NOMO-1 (cell line): Measurements from ENCODE around the gene STYXL2.

Source experiments
- DNase-seq, 2 experiments: peaks; one replicate each; lab custom pipeline; 2025; ENCODE audit not compliant: unreplicated experiment in 2 of 2; lab: John Stamatoyannopoulos, UW

Gene STYXL2

GRCh38 chr1:167105271-167106118, 11.6 kb downstream of the STYXL2 start:
- DNase-seq, result peak; percentile 68 to 71

DNA sequence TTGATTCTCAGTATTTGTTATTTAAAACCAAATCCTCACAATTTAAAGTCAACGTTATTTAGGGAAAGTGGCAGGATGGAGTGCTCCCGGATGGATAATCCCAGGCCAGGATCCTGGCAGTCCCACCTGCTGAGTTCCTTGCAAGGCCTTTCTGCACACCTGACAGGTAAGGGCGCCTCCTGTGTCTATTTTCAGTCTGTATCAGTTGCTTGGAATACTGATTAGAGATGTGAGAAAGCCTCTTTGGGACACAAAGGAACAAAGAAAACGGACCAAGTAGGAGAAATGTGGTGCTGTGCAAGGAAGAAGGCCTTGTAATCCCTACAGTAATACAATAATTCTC, 12.2 kb downstream of the STYXL2 start:
- no peak for DNase-seq

DNA sequence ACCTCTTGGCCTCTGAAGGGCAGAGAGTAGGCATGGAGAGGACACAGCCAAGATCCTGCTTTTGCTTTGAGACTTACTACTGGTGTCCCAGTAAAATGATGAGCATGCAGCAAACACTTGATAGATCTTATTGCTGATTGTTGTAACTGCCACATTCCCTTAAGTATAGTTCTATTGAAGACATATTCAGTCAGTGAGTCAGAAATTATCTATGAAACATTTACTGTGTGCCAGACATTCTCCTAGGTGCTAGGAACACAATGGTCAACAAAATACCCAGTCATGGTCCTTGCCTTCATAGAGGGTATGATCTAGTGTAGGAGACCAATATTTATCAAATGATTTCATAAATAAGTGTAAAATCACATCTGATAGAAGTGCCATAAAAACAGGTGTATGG, 13.6 kb downstream of the STYXL2 start:
- no peak for DNase-seq

GRCh38 chr1:167109125-167109524, 15.2 kb downstream of the STYXL2 start:
- DNase-seq, result peak in 1 of 2 experiments; percentile 5

GRCh38 chr1:167110586-167110985, 16.7 kb downstream of the STYXL2 start:
- no peak for DNase-seq

DNA sequence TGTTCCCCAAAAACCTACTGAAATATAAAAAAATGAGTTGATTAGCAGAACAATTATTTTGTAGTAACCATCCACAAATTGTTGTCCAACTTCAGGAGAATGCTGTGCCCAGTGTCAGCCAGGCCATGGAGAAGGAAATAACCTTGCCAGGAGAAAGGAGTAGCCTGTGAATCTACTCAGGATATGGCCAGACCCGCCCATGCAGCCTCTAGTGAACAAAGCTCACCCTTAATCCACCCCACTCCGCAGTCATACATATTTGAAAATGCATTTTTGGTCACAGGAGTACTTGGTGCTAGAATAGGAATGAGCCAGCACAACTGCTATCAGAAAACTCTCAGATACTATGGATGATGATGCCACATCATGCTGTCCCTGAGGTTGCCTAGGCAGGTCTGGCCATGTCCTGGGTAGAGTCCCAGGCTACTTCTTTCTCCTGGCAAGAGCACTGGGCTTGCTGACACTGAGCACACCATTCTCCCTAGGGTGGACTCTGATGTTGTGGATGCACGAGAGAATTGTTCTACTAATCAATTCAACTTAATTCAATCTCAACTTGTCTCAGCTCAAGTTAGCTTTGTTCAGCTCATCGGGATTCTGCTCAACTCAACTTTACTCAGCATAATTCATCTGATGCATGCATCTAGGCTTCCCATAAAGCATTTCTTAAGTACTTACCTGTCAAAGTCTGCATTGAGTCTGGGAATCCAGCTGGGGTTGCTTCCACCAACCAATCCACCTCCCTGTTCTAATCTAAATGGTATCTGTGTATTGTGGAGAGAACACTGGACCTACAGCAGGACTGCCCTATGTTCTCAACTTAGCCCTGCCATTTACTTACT, 18.2 kb downstream of the STYXL2 start:
- no peak for DNase-seq

- peak in 1 of 2 experiments; percentile 17 for DNase-seq
Measured at GRCh38 chr1:167114725-167115124, 20.9 kb downstream of the STYXL2 start.

DNA sequence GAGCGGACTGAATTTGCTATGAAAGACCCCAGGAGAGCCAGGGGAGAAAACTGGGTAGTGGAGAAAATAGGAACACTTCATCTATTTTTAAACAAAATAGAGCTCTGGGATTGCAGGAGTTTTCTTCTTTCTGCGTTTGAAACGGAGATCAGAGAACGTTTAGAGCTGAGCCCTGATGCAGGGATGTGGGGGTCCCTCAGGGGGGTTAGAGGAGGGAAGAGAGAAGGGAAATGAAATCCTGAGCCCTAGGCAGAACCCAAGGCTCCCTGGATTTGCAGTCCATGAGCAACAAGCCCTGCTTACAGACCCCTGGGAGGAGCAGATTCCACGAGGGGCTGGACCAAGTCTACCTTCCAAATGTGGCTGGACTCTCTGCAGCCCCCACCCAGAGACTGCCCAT, 21.8 kb downstream of the STYXL2 start:
- DNase-seq, result no peak

GRCh38 chr1:167116174-167116573, 22.3 kb downstream of the STYXL2 start:
- no peak for DNase-seq

DNA sequence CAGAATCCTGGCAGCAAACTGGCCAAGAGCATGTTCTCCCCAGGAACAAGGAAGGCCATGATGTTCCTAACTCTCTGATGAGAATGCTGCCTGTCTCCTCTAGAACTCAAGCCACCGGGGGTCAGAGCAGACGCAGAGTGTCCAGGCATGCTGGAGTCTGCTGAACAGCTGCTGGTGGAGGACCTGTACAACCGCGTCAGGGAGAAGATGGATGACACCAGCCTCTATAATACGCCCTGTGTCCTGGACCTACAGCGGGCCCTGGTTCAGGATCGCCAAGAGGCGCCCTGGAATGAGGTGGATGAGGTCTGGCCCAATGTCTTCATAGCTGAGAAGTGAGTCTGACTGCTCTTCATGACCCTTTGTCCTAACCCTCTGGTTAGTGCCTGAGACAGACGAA, 23.4 kb downstream of the STYXL2 start:
- no peak for DNase-seq

- no peak for DNase-seq
Measured at GRCh38 chr1:167118188-167118587, 24.3 kb downstream of the STYXL2 start.

DNA sequence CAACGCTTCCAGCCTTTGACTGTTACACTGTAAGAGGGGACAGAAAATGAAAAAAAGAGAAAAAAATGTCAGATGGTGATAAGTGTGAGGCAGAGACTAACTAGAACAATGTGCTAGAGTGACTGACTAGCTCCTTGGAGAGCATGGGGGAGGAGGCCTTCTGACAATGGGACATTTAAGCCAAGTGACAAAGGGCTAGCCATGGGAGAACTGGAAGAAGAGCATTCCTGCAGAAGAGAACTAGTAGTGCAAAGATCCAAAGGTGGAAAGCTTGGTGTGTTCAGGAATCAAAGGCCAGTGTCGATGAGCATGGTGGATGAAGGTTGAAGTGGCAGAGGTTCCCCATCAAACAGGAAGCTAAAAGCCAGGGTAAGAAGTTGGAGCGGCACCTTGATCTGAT, 25.8 kb downstream of the STYXL2 start:
- no peak for DNase-seq

- DNase-seq, result peak in 1 of 2 experiments; percentile 22
Measured at GRCh38 chr1:167120899-167121298, 27.0 kb downstream of the STYXL2 start.

- peak; percentile 5 to 17 for DNase-seq
Measured at GRCh38 chr1:167121375-167122120, 27.7 kb downstream of the STYXL2 start.

DNA sequence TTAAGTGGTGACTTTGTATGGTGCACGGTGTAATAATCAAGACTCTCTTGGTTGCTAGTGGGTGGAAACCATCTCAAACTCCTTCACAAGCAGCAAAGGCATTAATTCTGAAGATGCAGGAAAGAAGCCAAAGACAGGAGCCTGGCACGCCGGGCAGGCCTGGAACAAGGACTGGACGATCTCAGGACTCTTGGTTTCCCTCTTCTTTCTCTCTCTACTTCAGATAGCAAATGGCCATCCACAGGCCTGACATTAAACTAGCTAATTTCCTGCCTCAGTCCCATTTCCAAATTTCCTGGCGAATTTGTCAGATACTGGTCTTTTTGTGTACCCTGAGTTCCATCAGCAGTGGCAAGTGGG, 28.2 kb downstream of the STYXL2 start:
- no peak for DNase-seq

DNA sequence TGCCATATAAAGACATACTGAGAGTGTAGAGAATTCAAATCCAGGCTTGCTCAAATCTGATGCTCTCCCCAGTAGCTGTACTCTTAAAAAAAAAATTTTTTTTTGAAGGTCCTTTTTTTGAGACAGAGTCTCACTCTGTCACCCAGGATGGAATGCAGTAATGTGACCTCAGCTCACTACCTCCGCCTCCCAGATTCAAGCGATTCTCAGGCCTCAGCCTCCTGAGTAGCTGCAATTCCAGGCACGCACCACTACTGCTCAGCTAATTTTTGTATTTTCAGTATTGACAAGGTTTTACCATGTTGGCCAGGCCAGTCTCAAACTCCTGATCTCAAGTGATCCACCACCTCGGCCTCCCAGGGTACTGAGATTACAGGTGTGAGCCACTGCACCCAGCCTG, 28.7 kb downstream of the STYXL2 start:
- DNase-seq, result no peak

- DNase-seq, result no peak
Measured at GRCh38 chr1:167126317-167126716, 32.4 kb downstream of the STYXL2 start.

GRCh38 chr1:167126811-167127210, 32.9 kb downstream of the STYXL2 start:
- DNase-seq, result no peak

DNA sequence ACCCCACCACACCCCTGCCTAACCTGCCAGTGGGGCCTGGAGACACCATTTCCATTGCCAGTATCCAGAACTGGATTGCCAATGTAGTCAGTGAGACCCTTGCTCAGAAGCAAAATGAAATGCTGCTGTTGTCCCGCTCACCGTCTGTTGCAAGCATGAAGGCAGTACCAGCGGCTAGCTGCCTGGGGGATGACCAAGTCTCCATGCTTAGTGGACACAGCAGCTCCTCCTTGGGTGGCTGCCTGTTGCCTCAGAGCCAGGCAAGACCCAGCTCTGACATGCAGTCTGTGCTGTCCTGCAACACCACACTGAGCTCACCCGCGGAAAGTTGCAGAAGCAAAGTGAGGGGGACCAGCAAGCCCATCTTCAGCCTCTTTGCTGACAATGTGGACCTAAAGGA, 33.4 kb downstream of the STYXL2 start:
- DNase-seq, result no peak

GRCh38 chr1:167127661-167128060, 33.8 kb downstream of the STYXL2 start:
- no peak for DNase-seq
